Large intestine (tissue), 12 donors: ENCODE measurements around the gene MSH4. TPM values are rescaled to one million over a fixed set of nuclear protein-coding genes. Genes with fewer than 3 reads are reported as not detected.
A peak's percentile ranks its signal among the peaks of the same experiment; 100 is the strongest.
"Not testable (repeated sequence)": the region's sequence is repeated elsewhere in the genome, so short reads cannot be mapped to it uniquely, and the experiment has no call there.

ENCODE experiments used
- DNase-seq, 2 donors: peaks; one replicate each; pipeline versions ENCODE4 v3.0.0 to v3.0.0-alpha.2; 2013
- H3K27ac ChIP-seq: one replicate; pipeline ENCODE4 v1.5.1; 2013; ENCODE audit warnings: low read length
- H3K27me3 ChIP-seq: 2 replicates; pipeline ENCODE4 v1.6.1; 2013; ENCODE audit warnings: low read length; ENCODE audit not compliant: control insufficient read depth, insufficient read depth
- H3K36me3 ChIP-seq: 2 replicates; pipeline ENCODE4 v1.6.1; 2013; ENCODE audit warnings: low read length; ENCODE audit not compliant: control insufficient read depth, insufficient read depth
- H3K4me1 ChIP-seq: one replicate; pipeline ENCODE4 v1.6.1; 2013; ENCODE audit warnings: low read length; ENCODE audit not compliant: control insufficient read depth, insufficient read depth
- H3K4me3 ChIP-seq: one replicate; pipeline ENCODE4 v1.5.1; 2013; ENCODE audit warnings: low read length
- H3K9me3 ChIP-seq: one replicate; pipeline ENCODE4 v1.6.1; 2013; ENCODE audit warnings: mild to moderate bottlenecking, low read depth, low read length, moderate library complexity; ENCODE audit not compliant: control insufficient read depth
- WGBS: methylation state at CpG from one replicate; pipeline ENCODE4 v1.1.5; 2013; ENCODE audit warnings: low lambda C conversion rate; ENCODE audit not compliant: insufficient coverage; 5-methylcytosine and 5-hydroxymethylcytosine counted together
- long read RNA-seq, 11 donors: transcript quantifications; one replicate each; lab custom pipeline, GENCODE V29; 2026
- polyA plus RNA-seq: library from polyadenylated mRNA; unstranded; fragments of 120-200 nt; gene quantifications from one replicate; pipeline ENCODE4 v1.2.1, GENCODE V29; 2013

Gene MSH4
- 0.24 TPM for polyA plus RNA-seq
- long read RNA-seq, donor 1 = 0 reads
- long read RNA-seq, donor 2 = 0 reads
- long read RNA-seq, donor 3 = 0 reads
- long read RNA-seq, donor 4 = 0 reads
- long read RNA-seq, donor 5 = 0 reads
- long read RNA-seq, donor 6 = 0 reads
- long read RNA-seq, donor 7 = 0 reads
- long read RNA-seq, donor 8 = 0 reads
- long read RNA-seq, donor 9 = 0 reads
- long read RNA-seq, donor 10 = 0 reads
- long read RNA-seq, donor 11 = 0 reads

- DNase-seq = peak in 1 of 2 donors; percentile 31
- Histone ChIP-seq H3K27ac (no peak within 1 kb of the TSS), H3K4me1 (no peaks in the 10 kb centered on the region), H3K4me3 (peak within 1 kb of the TSS; percentile 4), H3K9me3 (peaks cover 4% of the 10 kb centered on the region), H3K27me3 (no peaks in the 10 kb centered on the region), H3K36me3 (peaks cover 45% of the 10 kb centered on the region)
- WGBS = no CpG with 5 or more reads among the region's 34 CpGs
Measured at GRCh38 chr1:75796376-75797272, at the start of gene MSH4. Gene MSH4 (plus strand): TSS chr1:75796882. CDS start chr1:75796986, 104 bp downstream.

- not testable (repeated sequence) for H3K4me1 ChIP-seq, H3K4me3 ChIP-seq, H3K27me3 ChIP-seq, H3K27ac ChIP-seq, DNase-seq, H3K9me3 ChIP-seq
- H3K36me3 ChIP-seq = peaks cover 25% of the 10 kb centered on the region
Measured at GRCh38 chr1:75757210-75757609, 39.5 kb upstream of the MSH4 start.

- not testable (repeated sequence) for H3K4me3 ChIP-seq, H3K9me3 ChIP-seq, H3K4me1 ChIP-seq, DNase-seq, H3K27me3 ChIP-seq, H3K27ac ChIP-seq
- H3K36me3 ChIP-seq = peaks cover 23% of the 10 kb centered on the region
- WGBS = 100% methylated on average over 1 of the region's 4 CpGs
Measured at GRCh38 chr1:75758543-75758942, 38.1 kb upstream of the MSH4 start.

- no peak overlapping the region for H3K4me3 ChIP-seq
- no peaks in the 10 kb centered on the region for H3K4me1 ChIP-seq
- peaks cover 3% of the 10 kb centered on the region for H3K36me3 ChIP-seq
- no peak for DNase-seq
- no CpG with 5 or more reads among the region's 1 CpG for WGBS
- H3K27ac ChIP-seq = no peak overlapping the region
- H3K9me3 ChIP-seq = no peaks in the 10 kb centered on the region
- no peaks in the 10 kb centered on the region for H3K27me3 ChIP-seq
Measured at GRCh38 chr1:75764057-75764655, 32.5 kb upstream of the MSH4 start.

GRCh38 chr1:75765697-75766355 is 30.9 kb upstream of the MSH4 start:
- no peak for DNase-seq
- no peak overlapping the region for H3K27ac ChIP-seq
- peaks cover 3% of the 10 kb centered on the region for H3K36me3 ChIP-seq
- H3K9me3 ChIP-seq = no peaks in the 10 kb centered on the region
- WGBS = no CpG with 5 or more reads among the region's 1 CpG
- no peaks in the 10 kb centered on the region for H3K27me3 ChIP-seq
- H3K4me3 ChIP-seq = no peak overlapping the region
- no peaks in the 10 kb centered on the region for H3K4me1 ChIP-seq

GRCh38 chr1:75768016-75768415 is 28.7 kb upstream of the MSH4 start:
- Histone ChIP-seq H3K4me1 (no peaks in the 10 kb centered on the region), H3K27me3 (no peaks in the 10 kb centered on the region), H3K4me3 (no peak overlapping the region), H3K9me3 (no peaks in the 10 kb centered on the region), H3K27ac (no peak overlapping the region), H3K36me3 (peaks cover 3% of the 10 kb centered on the region)
- WGBS = 88% methylated on average over 1 of the region's 1 CpG
- DNase-seq = no peak

GRCh38 chr1:75770761-75771160 is 25.9 kb upstream of the MSH4 start:
- WGBS = no CpG with 5 or more reads among the region's 1 CpG
- H3K27me3 ChIP-seq = no peaks in the 10 kb centered on the region
- H3K9me3 ChIP-seq = no peaks in the 10 kb centered on the region
- no peaks in the 10 kb centered on the region for H3K36me3 ChIP-seq
- no peaks in the 10 kb centered on the region for H3K4me1 ChIP-seq
- no peak overlapping the region for H3K27ac ChIP-seq
- DNase-seq = no peak
- H3K4me3 ChIP-seq = no peak overlapping the region

GRCh38 chr1:75771978-75772377 is 24.7 kb upstream of the MSH4 start:
- no peaks in the 10 kb centered on the region for H3K4me1 ChIP-seq
- H3K36me3 ChIP-seq = no peaks in the 10 kb centered on the region
- H3K9me3 ChIP-seq = no peaks in the 10 kb centered on the region
- no peak overlapping the region for H3K27ac ChIP-seq
- no CpG with 5 or more reads among the region's 3 CpGs for WGBS
- no peak for DNase-seq
- no peak overlapping the region for H3K4me3 ChIP-seq
- no peaks in the 10 kb centered on the region for H3K27me3 ChIP-seq

- not testable (repeated sequence) for H3K4me1 ChIP-seq, H3K36me3 ChIP-seq, H3K27me3 ChIP-seq, DNase-seq, H3K27ac ChIP-seq, H3K9me3 ChIP-seq, H3K4me3 ChIP-seq
- WGBS = no CpG with 5 or more reads among the region's 4 CpGs
Measured at GRCh38 chr1:75777812-75778211, 18.9 kb upstream of the MSH4 start.

- WGBS = 96% methylated on average over 5 of the region's 5 CpGs
Measured at GRCh38 chr1:75778694-75779093, 18.0 kb upstream of the MSH4 start.

More at GRCh38 chr1:75778694-75779093, 18.0 kb upstream of the MSH4 start:
- H3K27me3 ChIP-seq, H3K9me3 ChIP-seq, H3K4me1 ChIP-seq, H3K27ac ChIP-seq, H3K36me3 ChIP-seq, H3K4me3 ChIP-seq, DNase-seq: not testable (repeated sequence)
